PC-9 (cell line): ENCODE data around the gene SEC31B.

ENCODE experiments used
- CTCF ChIP-seq: fragments of 200-600 bp; sonication (generic); conservative IDR thresholded peaks from 2 replicates; pipeline ENCODE4 v1.6.1; 2017; ENCODE audit warnings: mixed run types, antibody characterized with exemption, mild to moderate bottlenecking, moderate library complexity
- EZH2 ChIP-seq: fragments of 200-600 bp; sonication (generic); IDR thresholded peaks from 2 replicates; pipeline ENCODE4 v1.8.0; 2017; ENCODE audit warnings: antibody characterized with exemption, low read depth

DNA sequence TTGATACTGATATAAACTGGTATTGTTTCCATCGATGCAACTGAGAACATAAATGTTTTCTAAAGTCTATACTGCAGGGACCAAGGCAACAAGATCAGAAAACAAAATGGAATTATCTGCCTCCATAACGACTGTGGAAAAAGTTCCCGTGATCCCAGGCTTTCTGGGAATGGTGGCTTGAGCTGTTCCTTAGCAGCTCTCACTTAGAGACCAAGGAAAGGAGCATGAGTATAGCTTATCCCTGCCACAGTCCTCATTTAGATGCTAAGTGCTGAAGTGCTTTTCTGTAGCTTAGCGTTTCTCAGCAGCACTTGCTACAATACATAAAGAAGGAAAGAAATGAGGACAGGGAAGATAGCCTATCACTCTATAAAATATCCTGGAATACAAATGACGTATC lies 51.3 kb downstream of the SEC31B start:
- TF ChIP-seq CTCF (no peak), EZH2 (no peak)
